SK-N-SH treated with all-trans-retinoic acid at 6 μM for 48 hours (cell line): ENCODE measurements around the gene NOS2.

Experiments
- ATAC-seq: fragments of 200-7000 bp; cut with Tn5 transposase; 3 replicates; pipeline ENCODE4 v1.9.1; 2020; ENCODE audit warnings: mild to moderate bottlenecking, moderate library complexity
- ARNTL ChIP-seq: fragments of 450-650 bp; formaldehyde crosslinking; IDR thresholded peaks from 2 replicates; pipeline ENCODE4 v1.5.0; 2020; ENCODE audit warnings: low read depth, mild to moderate bottlenecking, moderate library complexity, borderline replicate concordance
- BACH2 ChIP-seq: fragments of 250-450 bp; sonication (Bioruptor Pico); IDR thresholded peaks from 2 replicates; pipeline ENCODE4 v1.9.0; 2021; ENCODE audit warnings: mild to moderate bottlenecking, borderline replicate concordance
- CREB5 ChIP-seq: fragments of 250-450 bp; sonication (Bioruptor Pico); IDR thresholded peaks from 2 replicates; pipeline ENCODE4 v1.5.1; 2020; ENCODE audit warnings: low read depth, mild to moderate bottlenecking, moderate library complexity
- CSDC2 ChIP-seq: fragments of 250-450 bp; sonication (Bioruptor Pico); IDR thresholded peaks from 2 replicates; pipeline ENCODE4 v1.5.0; 2020; ENCODE audit warnings: mild to moderate bottlenecking, moderate library complexity
- ESRRG ChIP-seq: fragments of 250-450 bp; sonication (Bioruptor Pico); IDR thresholded peaks from 2 replicates; pipeline ENCODE4 v1.6.1; 2021; ENCODE audit warnings: mild to moderate bottlenecking
- GLIS3 ChIP-seq: fragments of 250-450 bp; sonication (Bioruptor Pico); IDR thresholded peaks from 2 replicates; pipeline ENCODE4 v1.5.0; 2020; ENCODE audit warnings: mild to moderate bottlenecking, moderate library complexity
- ISL1 ChIP-seq: fragments of 250-450 bp; sonication (Bioruptor Pico); IDR thresholded peaks from 2 replicates; pipeline ENCODE4 v2.1.2; 2022; ENCODE audit warnings: mild to moderate bottlenecking, moderate library complexity
- OSR1 ChIP-seq: fragments of 250-450 bp; sonication (Bioruptor Pico); IDR thresholded peaks from 2 replicates; pipeline ENCODE4 v1.8.0; 2022; ENCODE audit warnings: moderate library complexity, mild to moderate bottlenecking, inconsistent platforms
- PATZ1 ChIP-seq: fragments of 250-450 bp; sonication (Bioruptor Pico); IDR thresholded peaks from 2 replicates; pipeline ENCODE4 v1.8.0; 2020; ENCODE audit warnings: mild to moderate bottlenecking, moderate library complexity, borderline replicate concordance
- PPARA ChIP-seq: fragments of 250-450 bp; sonication (Bioruptor Pico); IDR thresholded peaks from 2 replicates; pipeline ENCODE4 v1.5.0; 2020; ENCODE audit warnings: mild to moderate bottlenecking, borderline replicate concordance
- RARB ChIP-seq: fragments of 250-450 bp; sonication (Bioruptor Pico); IDR thresholded peaks from 2 replicates; pipeline ENCODE4 v1.8.0; 2021; ENCODE audit warnings: mild to moderate bottlenecking, moderate library complexity
- SNAI2 ChIP-seq: fragments of 250-450 bp; sonication (Bioruptor Pico); IDR thresholded peaks from 2 replicates; pipeline ENCODE4 v1.5.0; 2020; ENCODE audit warnings: mild to moderate bottlenecking, moderate library complexity
- TOX ChIP-seq: fragments of 250-450 bp; sonication (Bioruptor Pico); IDR thresholded peaks from 2 replicates; pipeline ENCODE4 v1.8.0; 2021; ENCODE audit warnings: mild to moderate bottlenecking, moderate library complexity, borderline replicate concordance
- ZC3H10 ChIP-seq: fragments of 250-450 bp; sonication (Bioruptor Pico); IDR thresholded peaks from 2 replicates; pipeline ENCODE4 v1.5.1; 2021; ENCODE audit warnings: mild to moderate bottlenecking, moderate library complexity
- ZFP3 ChIP-seq: fragments of 250-450 bp; sonication (Bioruptor Pico); IDR thresholded peaks from 2 replicates; pipeline ENCODE4 v1.5.0; 2020; ENCODE audit warnings: mild to moderate bottlenecking, moderate library complexity
- ZFP30 ChIP-seq: fragments of 450-650 bp; formaldehyde crosslinking; IDR thresholded peaks from 2 replicates; pipeline ENCODE4 v1.5.0; 2022; ENCODE audit warnings: mild to moderate bottlenecking, moderate library complexity
- ZNF565 ChIP-seq: fragments of 450-650 bp; formaldehyde crosslinking; conservative IDR thresholded peaks from 2 replicates; pipeline ENCODE4 v1.5.0; 2020; ENCODE audit warnings: low read depth, mild to moderate bottlenecking, moderate library complexity
- ZNF70 ChIP-seq: fragments of 450-650 bp; formaldehyde crosslinking; IDR thresholded peaks from 2 replicates; pipeline ENCODE4 v1.5.0; 2020; ENCODE audit warnings: mild to moderate bottlenecking, moderate library complexity
- ZNF8 ChIP-seq: fragments of 450-650 bp; formaldehyde crosslinking; IDR thresholded peaks from 2 replicates; pipeline ENCODE4 v1.5.0; 2020; ENCODE audit warnings: mild to moderate bottlenecking, moderate library complexity
- TF ChIP-seq, protein P1 (sequence below): fragments of 250-450 bp; sonication (Bioruptor Pico); IDR thresholded peaks from 2 replicates; pipeline ENCODE4 v1.8.0; 2021; ENCODE audit warnings: low read depth, mild to moderate bottlenecking, moderate library complexity, borderline replicate concordance
- TF ChIP-seq, protein P2 (sequence below): fragments of 250-450 bp; sonication (Bioruptor Pico); IDR thresholded peaks from 2 replicates; pipeline ENCODE4 v1.5.1; 2021; ENCODE audit warnings: mild to moderate bottlenecking, moderate library complexity

NOS2 gene

DNA sequence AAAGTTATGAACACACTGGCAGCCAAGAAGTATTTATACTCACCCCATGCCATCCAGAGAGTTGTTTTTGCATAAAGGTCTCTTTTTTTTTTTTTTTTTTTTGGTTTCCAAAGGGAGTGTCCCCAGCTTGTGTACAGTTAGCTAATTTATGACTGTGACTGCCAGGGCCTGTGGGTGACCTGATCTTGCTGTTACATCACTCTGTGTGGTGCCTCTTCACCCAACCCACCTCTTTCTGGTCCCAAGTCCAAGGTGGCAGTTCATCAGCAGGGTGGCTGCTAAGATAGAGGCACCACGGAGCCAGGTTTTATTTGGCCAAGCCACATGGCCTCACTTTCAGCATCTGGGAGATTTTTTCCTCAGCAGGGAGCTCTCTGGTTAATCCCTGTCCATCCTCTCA lies at the start of gene NOS2:
Gene NOS2 (minus strand): TSS at position 8 of the 400 bp plus-strand sequence. CDS start 1,720 bp downstream, outside the sequence.
- no peak for TF ChIP-seq PATZ1 (CRISPR knock-in tag)
- TF ChIP-seq ZNF70 (CRISPR knock-in tag) = no peak
- no peak for TF ChIP-seq RARB (CRISPR knock-in tag)
- TF ChIP-seq GLIS3 (CRISPR knock-in tag) = no peak
- no peak for TF ChIP-seq ESRRG (CRISPR knock-in tag)
- ATAC-seq = no peak

GRCh38 chr17:27849474-27850185 lies 49.3 kb upstream of the NOS2 start:
- TF ChIP-seq CSDC2 (no peak), ZNF8 (CRISPR knock-in tag) (no peak), ZFP3 (CRISPR knock-in tag) (no peak), GLIS3 (CRISPR knock-in tag) (no peak), ISL1 (CRISPR knock-in tag) (no peak), CREB5 (CRISPR knock-in tag) (no peak), PATZ1 (CRISPR knock-in tag) (no peak), OSR1 (CRISPR knock-in tag) (no peak)
- TF ChIP-seq, protein P1, sequence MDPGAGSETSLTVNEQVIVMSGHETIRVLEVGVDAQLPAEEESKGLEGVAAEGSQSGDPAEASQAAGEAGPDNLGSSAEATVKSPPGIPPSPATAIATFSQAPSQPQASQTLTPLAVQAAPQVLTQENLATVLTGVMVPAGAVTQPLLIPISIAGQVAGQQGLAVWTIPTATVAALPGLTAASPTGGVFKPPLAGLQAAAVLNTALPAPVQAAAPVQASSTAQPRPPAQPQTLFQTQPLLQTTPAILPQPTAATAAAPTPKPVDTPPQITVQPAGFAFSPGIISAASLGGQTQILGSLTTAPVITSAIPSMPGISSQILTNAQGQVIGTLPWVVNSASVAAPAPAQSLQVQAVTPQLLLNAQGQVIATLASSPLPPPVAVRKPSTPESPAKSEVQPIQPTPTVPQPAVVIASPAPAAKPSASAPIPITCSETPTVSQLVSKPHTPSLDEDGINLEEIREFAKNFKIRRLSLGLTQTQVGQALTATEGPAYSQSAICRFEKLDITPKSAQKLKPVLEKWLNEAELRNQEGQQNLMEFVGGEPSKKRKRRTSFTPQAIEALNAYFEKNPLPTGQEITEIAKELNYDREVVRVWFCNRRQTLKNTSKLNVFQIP (CRISPR knock-in tag) = no peak
- TF ChIP-seq, protein P2, sequence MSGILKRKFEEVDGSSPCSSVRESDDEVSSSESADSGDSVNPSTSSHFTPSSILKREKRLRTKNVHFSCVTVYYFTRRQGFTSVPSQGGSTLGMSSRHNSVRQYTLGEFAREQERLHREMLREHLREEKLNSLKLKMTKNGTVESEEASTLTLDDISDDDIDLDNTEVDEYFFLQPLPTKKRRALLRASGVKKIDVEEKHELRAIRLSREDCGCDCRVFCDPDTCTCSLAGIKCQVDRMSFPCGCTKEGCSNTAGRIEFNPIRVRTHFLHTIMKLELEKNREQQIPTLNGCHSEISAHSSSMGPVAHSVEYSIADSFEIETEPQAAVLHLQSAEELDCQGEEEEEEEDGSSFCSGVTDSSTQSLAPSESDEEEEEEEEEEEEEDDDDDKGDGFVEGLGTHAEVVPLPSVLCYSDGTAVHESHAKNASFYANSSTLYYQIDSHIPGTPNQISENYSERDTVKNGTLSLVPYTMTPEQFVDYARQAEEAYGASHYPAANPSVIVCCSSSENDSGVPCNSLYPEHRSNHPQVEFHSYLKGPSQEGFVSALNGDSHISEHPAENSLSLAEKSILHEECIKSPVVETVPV (CRISPR knock-in tag) = no peak
- ATAC-seq = no peak

DNA sequence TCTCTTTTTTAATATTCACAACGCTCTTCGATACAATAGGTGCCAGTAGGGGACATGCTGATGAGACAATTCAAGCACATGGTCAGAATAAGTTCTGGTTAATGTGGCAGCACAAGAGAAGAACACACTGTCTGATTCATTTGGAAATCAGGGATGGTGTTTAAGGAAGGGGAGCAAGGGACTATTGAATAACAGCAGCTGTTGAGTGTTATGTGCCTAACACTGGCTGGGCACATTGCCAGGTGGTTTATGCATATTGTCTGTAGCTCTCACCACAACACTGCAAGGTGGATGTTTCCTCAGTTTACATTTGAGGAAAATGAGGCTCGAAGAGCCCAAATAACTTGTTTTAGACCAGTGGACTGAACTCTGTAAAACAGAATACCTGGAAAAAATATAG lies 48.6 kb upstream of the NOS2 start:
- TF ChIP-seq, protein P1 (CRISPR knock-in tag) = no peak
- TF ChIP-seq PATZ1 (CRISPR knock-in tag) (no peak), TOX (CRISPR knock-in tag) (no peak), ZNF565 (CRISPR knock-in tag) (no peak), ARNTL (no peak), RARB (CRISPR knock-in tag) (no peak), ZC3H10 (CRISPR knock-in tag) (no peak), ESRRG (CRISPR knock-in tag) (no peak), CSDC2 (no peak), SNAI2 (no peak), OSR1 (CRISPR knock-in tag) (no peak), PPARA (CRISPR knock-in tag) (no peak), BACH2 (CRISPR knock-in tag) (no peak), CREB5 (CRISPR knock-in tag) (no peak), ZFP3 (CRISPR knock-in tag) (no peak), GLIS3 (CRISPR knock-in tag) (no peak), ISL1 (CRISPR knock-in tag) (no peak), ZFP30 (no peak)
- TF ChIP-seq, protein P2 (CRISPR knock-in tag) = no peak
- ATAC-seq = no peak
